ENCODE measurements around the gene FLNC. TPM values are rescaled to one million over a fixed set of nuclear protein-coding genes. Genes with fewer than 3 reads are reported as not detected.
A peak's percentile ranks its signal among the peaks of the same experiment; 100 is the strongest.

Gene FLNC
- total and polyA plus RNA-seq, 2 donors (not counting 3 experiments of a cell fraction or from before 2014, with no cell fraction given), result 19.5 to 81.9 TPM

DNA sequence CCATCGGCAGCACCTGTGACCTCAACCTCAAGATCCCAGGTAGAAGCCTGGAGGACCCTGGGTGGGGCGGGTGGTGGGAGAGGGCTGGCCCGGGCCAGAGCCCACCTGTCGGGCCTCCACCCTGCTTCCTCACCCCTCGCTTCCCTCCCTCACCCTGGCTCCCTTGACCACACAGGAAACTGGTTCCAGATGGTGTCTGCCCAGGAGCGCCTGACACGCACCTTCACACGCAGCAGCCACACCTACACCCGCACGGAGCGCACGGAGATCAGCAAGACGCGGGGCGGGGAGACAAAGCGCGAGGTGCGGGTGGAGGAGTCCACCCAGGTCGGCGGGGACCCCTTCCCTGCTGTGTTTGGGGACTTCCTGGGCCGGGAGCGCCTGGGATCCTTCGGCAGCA is 23.6 kb downstream of the FLNC start:
- no peak overlapping the region for H3K4me2 ChIP-seq (ENCODE audit: insufficient read depth, low read length)
- no peaks in the 10 kb centered on the region for H3K27me3 ChIP-seq (ENCODE audit: control insufficient read depth in 2 of 2, insufficient read depth in 2 of 2, low read length in 2 of 2)
- no peaks in the 10 kb centered on the region for H3K79me2 ChIP-seq (ENCODE audit: control insufficient read depth, insufficient read depth, low read length)
- intact Hi-C loops (cut with micrococcal nuclease), result no loop called here
- H3K9me1 ChIP-seq (replicated peaks; ENCODE audit: control insufficient read depth, extremely low read depth, insufficient read depth, low read length), result no peaks in the 10 kb centered on the region
- no peak for DNase-seq (ENCODE audit: low read depth, low spot score)
- BruUV-seq (replicated peaks), result TSS peak; percentile 7
- FAIRE-seq, result no peak
- TF ChIP-seq, protein P1, sequence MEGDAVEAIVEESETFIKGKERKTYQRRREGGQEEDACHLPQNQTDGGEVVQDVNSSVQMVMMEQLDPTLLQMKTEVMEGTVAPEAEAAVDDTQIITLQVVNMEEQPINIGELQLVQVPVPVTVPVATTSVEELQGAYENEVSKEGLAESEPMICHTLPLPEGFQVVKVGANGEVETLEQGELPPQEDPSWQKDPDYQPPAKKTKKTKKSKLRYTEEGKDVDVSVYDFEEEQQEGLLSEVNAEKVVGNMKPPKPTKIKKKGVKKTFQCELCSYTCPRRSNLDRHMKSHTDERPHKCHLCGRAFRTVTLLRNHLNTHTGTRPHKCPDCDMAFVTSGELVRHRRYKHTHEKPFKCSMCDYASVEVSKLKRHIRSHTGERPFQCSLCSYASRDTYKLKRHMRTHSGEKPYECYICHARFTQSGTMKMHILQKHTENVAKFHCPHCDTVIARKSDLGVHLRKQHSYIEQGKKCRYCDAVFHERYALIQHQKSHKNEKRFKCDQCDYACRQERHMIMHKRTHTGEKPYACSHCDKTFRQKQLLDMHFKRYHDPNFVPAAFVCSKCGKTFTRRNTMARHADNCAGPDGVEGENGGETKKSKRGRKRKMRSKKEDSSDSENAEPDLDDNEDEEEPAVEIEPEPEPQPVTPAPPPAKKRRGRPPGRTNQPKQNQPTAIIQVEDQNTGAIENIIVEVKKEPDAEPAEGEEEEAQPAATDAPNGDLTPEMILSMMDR (IDR thresholded peaks at IDR 0.05; ENCODE audit: extremely low read depth in 1 of 2, insufficient read depth in 1 of 2, low read depth in 1 of 2, low read length in 2 of 2), result no peak
- TF ChIP-seq POLR2A (IDR thresholded peaks at IDR 0.05; ENCODE audit: low read depth, low read length) (no peak), EZH2 (IDR thresholded peaks at IDR 0.05; ENCODE audit: borderline replicate concordance, low read depth, low read length, severe bottlenecking) (no peak), MYC (IDR thresholded peaks at IDR 0.05; ENCODE audit: low read depth, low read length) (no peak), FOS (IDR thresholded peaks at IDR 0.05; ENCODE audit: borderline replicate concordance, insufficient read depth, low read length) (no peak), JUN (IDR thresholded peaks at IDR 0.05; ENCODE audit: borderline replicate concordance, insufficient read depth, insufficient read length, low read depth) (no peak), POLR2AphosphoS5 (IDR thresholded peaks at IDR 0.05; ENCODE audit: insufficient read depth, low read depth, low read length) (no peak)
- H4K20me1 ChIP-seq (replicated peaks; ENCODE audit: control insufficient read depth, extremely low read depth, insufficient read depth, low read length), result no peaks in the 10 kb centered on the region
- H3K4me1 ChIP-seq (ENCODE audit: control insufficient read depth, extremely low read depth, insufficient read depth, low read length), result no peaks in the 10 kb centered on the region
- dilution Hi-C loops (cut with MboI; ENCODE audit: extremely low pct_ligation_motif_present, low sequenced_read_pairs), result no loop called here
- no peaks in the 10 kb centered on the region for H3K9me3 ChIP-seq (replicated peaks; ENCODE audit: control insufficient read depth, insufficient read depth, low read length)
- no peak overlapping the region for H3K9ac ChIP-seq (replicated peaks; ENCODE audit: extremely low read depth, insufficient read depth, low read length)
- H3K4me3 ChIP-seq (replicated peaks in 1 of 3; ENCODE audit: insufficient read depth in 1 of 3, low read depth in 1 of 3, low read length in 3 of 3), result no peak overlapping the region
- ChIA-PET CTCF (no interaction called here), POLR2A (no interaction called here)
- no peak overlapping the region for H2AFZ ChIP-seq (ENCODE audit: low read depth, low read length)
- H3K27ac ChIP-seq (ENCODE audit: insufficient read depth, low read depth, low read length), result no peak overlapping the region
- peaks cover 10 to 74% of the 10 kb centered on the region in 2 experiments for H3K36me3 ChIP-seq (ENCODE audit: control insufficient read depth in 2 of 2, extremely low read depth in 1 of 2, insufficient read depth in 2 of 2, low read length in 2 of 2)

DNA sequence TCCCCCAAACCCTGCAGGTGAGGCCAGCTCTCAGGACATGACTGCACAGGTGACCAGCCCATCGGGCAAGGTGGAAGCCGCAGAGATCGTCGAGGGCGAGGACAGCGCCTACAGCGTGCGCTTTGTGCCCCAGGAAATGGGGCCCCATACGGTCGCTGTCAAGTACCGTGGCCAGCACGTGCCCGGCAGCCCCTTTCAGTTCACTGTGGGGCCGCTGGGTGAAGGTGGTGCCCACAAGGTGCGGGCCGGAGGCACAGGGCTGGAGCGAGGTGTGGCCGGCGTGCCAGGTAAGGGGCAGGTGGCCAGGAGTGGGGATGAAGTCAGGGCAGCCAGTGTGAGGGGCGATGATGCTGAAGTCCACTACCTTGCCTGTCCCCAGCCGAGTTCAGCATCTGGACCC is 24.2 kb downstream of the FLNC start:
- FAIRE-seq (no peak), DNase-seq (ENCODE audit: low read depth, low spot score) (no peak)
- TF ChIP-seq, protein P2, sequence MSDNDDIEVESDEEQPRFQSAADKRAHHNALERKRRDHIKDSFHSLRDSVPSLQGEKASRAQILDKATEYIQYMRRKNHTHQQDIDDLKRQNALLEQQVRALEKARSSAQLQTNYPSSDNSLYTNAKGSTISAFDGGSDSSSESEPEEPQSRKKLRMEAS (IDR thresholded peaks at IDR 0.05; ENCODE audit: insufficient read depth, insufficient read length), result no peak
- no peak for TF ChIP-seq POLR2A (IDR thresholded peaks at IDR 0.05; ENCODE audit: low read depth, low read length)
- no peak for TF ChIP-seq MYC (IDR thresholded peaks at IDR 0.05; ENCODE audit: low read depth, low read length)
- no peak for TF ChIP-seq JUN (IDR thresholded peaks at IDR 0.05; ENCODE audit: borderline replicate concordance, insufficient read depth, insufficient read length, low read depth)
- TF ChIP-seq, protein P1 (IDR thresholded peaks at IDR 0.05; ENCODE audit: extremely low read depth in 1 of 2, insufficient read depth in 1 of 2, low read depth in 1 of 2, low read length in 2 of 2), result no peak
- TF ChIP-seq POLR2AphosphoS5 (IDR thresholded peaks at IDR 0.05; ENCODE audit: insufficient read depth, low read depth, low read length), result no peak
- TF ChIP-seq EZH2 (IDR thresholded peaks at IDR 0.05; ENCODE audit: borderline replicate concordance, low read depth, low read length, severe bottlenecking), result no peak
- TF ChIP-seq GATA2 (IDR thresholded peaks at IDR 0.05; ENCODE audit: insufficient read depth, insufficient read length, low read depth, low read length), result no peak
- no peak for TF ChIP-seq FOS (IDR thresholded peaks at IDR 0.05; ENCODE audit: borderline replicate concordance, insufficient read depth, low read length)
- Histone ChIP-seq H3K79me2 (ENCODE audit: control insufficient read depth, insufficient read depth, low read length) (no peaks in the 10 kb centered on the region), H3K4me3 (replicated peaks in 1 of 3; ENCODE audit: insufficient read depth in 1 of 3, low read depth in 1 of 3, low read length in 3 of 3) (no peak overlapping the region), H3K27me3 (ENCODE audit: control insufficient read depth in 2 of 2, insufficient read depth in 2 of 2, low read length in 2 of 2) (no peaks in the 10 kb centered on the region), H3K9me3 (replicated peaks; ENCODE audit: control insufficient read depth, insufficient read depth, low read length) (no peaks in the 10 kb centered on the region), H3K27ac (ENCODE audit: insufficient read depth, low read depth, low read length) (no peak overlapping the region), H4K20me1 (replicated peaks; ENCODE audit: control insufficient read depth, extremely low read depth, insufficient read depth, low read length) (no peaks in the 10 kb centered on the region), H2AFZ (ENCODE audit: low read depth, low read length) (no peak overlapping the region), H3K9ac (replicated peaks; ENCODE audit: extremely low read depth, insufficient read depth, low read length) (no peak overlapping the region), H3K4me2 (ENCODE audit: insufficient read depth, low read length) (no peak overlapping the region), H3K4me1 (ENCODE audit: control insufficient read depth, extremely low read depth, insufficient read depth, low read length) (no peaks in the 10 kb centered on the region), H3K36me3 (ENCODE audit: control insufficient read depth in 2 of 2, extremely low read depth in 1 of 2, insufficient read depth in 2 of 2, low read length in 2 of 2) (peaks cover 10 to 71% of the 10 kb centered on the region in 2 experiments), H3K9me1 (replicated peaks; ENCODE audit: control insufficient read depth, extremely low read depth, insufficient read depth, low read length) (no peaks in the 10 kb centered on the region)
- dilution Hi-C loops (cut with MboI; ENCODE audit: extremely low pct_ligation_motif_present, low sequenced_read_pairs) (no loop called here), intact Hi-C loops (cut with micrococcal nuclease) (no loop called here)
- POLR2A ChIA-PET, result no interaction called here
- BruUV-seq (replicated peaks), result no TSS peak
- CTCF ChIA-PET, result no interaction called here

Measured in endothelial cell of umbilical vein (primary cell).